Erythroblast (primary cell): ENCODE data around the gene YIF1A.
A peak's percentile ranks its signal among the peaks of the same experiment; 100 is the strongest.

Experiments used
- DNase-seq, 2 experiments: peaks; one replicate each; lab custom pipeline; 2025; lab: John Stamatoyannopoulos, UW
- GATA1 ChIP-seq: IDR thresholded peaks from 2 replicates; pipeline ENCODE4 v1.6.1; 2011; ENCODE audit warnings: low read depth, mild to moderate bottlenecking, control low read depth, low read length, moderate library complexity
- POLR2A ChIP-seq: IDR thresholded peaks from 2 replicates; pipeline ENCODE4 v1.6.1; 2011; ENCODE audit warnings: mild to moderate bottlenecking, low read length

The YIF1A gene

DNA sequence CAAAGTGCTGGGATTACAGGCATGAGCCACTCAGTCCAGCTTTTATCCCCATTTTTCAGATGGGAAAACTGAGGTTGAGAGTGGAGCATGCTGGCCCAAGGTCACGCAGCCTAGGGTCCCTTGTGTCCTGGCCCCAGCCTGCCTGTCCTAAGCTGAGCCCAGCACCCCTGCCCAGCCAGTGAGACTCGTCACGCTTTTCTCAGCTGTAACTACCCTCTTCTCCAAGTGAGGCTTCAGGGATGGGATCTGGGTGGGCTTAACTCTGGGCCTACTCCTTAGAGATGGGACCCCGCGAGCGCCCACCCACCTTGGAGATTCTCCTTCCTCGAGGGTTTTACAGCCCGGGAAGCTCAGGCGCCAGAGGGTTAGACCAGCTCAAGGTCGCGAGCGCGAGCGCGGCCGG lies 2.4 kb upstream of the YIF1A start:
- no peak for DNase-seq
- TF ChIP-seq GATA1 (no peak), POLR2A (no peak)

DNA sequence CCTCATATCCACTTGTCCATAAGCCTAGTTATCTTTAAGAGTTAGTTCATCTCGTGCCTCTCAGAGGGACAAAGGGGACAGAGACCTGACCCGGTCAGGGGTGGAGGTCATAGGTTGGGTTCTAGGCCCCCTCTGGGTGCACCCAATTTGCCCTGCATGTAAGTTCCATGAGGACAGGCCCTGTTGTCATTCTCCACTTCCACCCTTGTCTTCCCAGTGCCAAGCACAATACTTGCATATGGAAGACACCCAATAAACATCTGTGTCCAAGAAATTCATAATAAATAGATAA lies 1.3 kb upstream of the YIF1A start:
- no peak for DNase-seq

DNA sequence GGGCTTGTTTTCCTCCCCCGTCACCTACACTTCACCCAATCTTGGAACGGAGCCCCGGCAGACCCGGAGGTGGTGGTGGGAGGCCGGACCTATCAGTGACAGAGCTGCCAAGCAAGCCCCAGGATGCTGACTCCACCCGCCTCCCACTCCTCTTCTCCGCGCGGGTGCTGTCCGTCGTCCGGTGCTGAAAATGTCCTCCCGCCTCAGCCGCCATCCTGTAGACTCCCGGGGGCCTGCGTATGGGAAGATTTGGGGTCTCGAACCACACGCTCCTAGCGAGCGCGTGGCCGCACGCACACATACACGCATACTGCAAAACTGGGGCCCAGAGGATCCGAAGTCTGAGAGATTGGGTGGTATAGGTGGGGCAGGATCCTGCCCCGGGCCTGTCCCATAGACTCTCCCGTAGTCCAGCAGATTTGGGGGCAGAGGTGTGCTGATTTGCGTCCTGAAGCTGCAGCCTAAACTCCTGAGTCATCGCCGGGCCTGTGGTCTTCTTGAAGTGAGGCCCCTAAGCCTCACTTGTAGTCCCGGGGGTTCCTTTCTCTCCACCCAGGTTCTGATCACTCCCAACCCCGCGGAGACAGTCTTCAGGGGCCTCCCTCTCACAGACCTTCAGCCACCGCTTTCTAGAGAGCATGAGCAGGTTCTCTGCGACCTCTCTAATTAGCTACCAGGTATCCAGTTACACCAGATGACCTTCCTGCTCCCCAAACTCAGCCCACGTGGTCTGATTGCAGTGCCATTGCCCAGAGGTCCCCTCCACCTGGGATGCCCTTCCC lies 796 bp upstream of the YIF1A start:
- no peak for TF ChIP-seq GATA1
- TF ChIP-seq POLR2A: no peak
- DNase-seq: peak; percentile 82

More for the DNA sequence above, 1.3 kb upstream of the YIF1A start:
- TF ChIP-seq POLR2A: no peak
- no peak for TF ChIP-seq GATA1

DNA sequence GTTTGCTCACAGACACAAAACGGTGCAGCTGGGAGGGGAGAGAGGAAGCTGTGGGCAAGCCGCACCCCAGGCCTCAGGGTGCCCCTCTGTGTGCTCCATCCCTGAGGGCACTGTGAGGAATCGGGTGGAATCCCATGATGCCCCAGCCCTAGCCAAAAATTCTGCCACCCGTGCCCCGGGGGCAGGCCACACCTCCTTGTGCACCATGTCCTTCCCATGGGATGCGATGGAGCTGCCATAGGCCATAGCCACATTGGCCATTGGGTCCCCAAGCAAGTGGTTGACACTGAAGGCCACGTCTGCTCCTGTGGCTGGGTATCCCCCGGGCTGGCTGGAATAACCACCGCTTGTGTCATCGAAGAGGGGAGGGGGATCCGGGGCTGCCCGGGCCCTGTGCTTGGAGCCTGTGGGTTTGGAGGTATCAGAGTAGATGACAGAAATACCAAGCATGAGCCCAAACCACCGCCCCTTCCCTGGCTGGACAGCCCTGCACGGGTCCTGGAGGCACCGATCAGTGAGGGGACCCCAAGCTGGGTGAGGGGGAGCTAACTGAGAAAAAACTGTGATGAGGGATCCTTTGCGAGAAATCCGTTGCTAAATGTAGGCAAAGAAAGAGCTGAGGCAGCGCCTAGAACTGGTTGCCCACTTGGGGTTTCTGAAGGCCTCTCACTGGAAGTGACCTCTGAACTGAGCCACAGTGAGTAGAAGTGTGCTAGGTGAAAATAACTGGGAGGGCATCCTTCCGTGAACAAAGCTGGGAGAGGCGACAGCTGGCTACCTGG lies 863 bp downstream of the YIF1A start:
- DNase-seq: no peak
- TF ChIP-seq GATA1 (no peak), POLR2A (no peak)

DNA sequence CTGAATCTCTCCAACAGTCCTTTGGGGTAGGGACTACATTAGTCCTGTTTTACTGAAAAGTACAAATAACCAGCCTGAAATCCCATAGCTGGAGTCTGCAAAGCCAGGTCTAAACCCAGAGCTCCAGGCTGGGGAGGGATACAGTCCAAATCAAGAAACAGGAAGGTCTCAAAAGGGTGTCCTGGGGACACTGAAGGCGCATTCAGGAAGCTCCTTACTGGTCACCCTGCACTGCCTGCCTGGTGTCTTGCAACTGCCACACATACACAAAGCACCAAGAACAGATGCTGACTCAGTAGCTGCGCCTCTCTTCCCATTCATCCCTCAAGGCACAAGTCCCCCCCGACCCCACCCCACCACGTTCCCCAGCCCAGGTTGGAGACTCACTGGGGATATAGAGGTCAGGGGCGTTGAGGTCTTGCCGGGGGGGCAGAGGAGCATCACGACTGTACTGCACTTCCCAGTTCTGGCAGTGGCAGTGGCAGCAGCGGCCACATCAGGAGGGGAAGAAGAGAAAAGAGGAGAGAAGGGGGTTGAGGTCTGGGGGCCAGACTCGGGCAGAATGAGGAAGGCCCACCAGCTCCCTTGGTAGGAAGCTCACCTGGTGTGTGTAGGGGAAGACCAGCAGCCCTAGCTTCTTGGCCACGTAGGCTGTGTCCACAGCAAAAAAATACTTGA lies 1.6 kb downstream of the YIF1A start:
- no peak for DNase-seq
- no peak for TF ChIP-seq GATA1
- no peak for TF ChIP-seq POLR2A

DNA sequence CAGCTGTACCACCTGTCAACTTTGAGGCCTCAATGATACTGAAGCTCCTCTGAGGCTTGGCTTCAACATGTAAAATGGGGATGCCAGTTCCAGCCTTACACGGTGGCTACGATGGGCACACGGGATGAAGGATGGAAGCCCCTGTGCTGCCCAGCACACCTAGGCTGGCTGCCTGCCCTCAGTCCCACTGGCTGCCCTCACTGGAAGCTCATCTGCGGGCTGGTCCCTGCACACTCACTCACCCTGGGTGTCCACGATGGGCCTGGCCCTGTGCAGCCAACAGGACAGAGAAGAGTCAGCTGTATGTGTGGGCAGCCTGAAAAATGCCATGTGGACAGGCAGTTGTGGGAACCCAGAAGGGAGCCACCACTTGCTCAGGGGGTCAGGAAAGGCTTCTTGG lies 2.2 kb downstream of the YIF1A start:
- TF ChIP-seq GATA1: no peak
- no peak for TF ChIP-seq POLR2A
- DNase-seq: no peak

DNA sequence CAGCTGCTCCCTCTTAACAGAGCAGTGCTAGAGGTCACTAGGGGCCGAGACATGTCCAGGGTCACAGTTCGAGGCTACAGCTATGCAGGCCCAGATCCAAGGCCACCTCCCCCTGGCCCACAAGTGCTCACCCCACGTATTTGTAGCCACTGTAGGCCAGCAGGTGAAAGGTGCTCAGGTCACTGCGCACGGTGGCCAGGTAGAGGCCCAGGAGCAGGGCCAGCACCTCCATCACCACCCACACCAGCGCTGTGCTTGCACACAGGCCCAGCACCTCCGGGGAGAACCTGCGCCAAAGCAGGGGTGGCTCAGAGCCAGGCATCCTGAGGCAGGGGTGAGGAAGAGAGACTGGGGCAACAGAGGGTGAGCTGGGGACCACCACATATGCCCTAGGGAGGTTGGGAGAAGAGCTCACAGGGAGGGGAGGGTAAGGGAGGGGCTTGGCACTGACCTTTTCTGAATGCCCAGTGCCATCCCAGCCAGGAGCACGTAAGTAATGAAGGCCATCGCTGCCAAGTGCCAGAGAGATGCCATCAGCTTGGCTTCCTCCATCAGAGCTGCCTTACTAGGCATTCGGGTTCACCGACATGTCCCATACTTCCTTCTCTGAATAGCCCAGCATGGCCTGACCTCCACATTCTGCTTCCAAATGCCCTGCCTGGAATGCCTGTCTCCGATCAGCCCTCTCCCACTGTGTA lies 3.5 kb downstream of the YIF1A start:
- no peak for TF ChIP-seq GATA1
- TF ChIP-seq POLR2A: no peak
- no peak for DNase-seq

DNA sequence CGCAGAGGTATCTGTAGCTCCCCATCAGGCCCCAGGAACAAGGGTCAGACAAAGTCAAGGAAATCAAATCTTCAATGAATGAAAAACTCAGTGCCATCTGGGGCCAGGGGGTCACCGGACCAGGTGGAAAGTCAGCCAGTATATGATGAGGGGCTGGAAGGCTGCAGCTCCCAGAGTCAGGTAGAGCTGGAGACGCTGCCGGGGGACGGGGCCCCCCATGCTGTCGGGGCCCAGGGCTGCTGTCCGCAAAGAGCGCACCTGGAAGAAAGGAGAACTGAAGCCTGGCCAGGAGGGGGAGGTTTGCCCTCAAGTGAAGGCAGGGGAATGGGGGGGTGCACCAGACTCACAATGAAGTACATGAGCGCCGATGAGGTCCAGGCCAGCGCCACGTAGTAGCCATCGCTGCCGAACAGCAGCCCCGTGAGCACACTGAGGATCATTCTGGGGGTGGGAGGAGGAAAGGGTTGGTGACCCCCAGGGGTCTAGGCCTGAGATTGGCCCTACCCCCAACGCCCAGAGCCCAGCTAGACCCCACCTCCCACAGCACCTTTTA lies 4.3 kb downstream of the YIF1A start:
- no peak for DNase-seq
- no peak for TF ChIP-seq GATA1
- TF ChIP-seq POLR2A: no peak

DNA sequence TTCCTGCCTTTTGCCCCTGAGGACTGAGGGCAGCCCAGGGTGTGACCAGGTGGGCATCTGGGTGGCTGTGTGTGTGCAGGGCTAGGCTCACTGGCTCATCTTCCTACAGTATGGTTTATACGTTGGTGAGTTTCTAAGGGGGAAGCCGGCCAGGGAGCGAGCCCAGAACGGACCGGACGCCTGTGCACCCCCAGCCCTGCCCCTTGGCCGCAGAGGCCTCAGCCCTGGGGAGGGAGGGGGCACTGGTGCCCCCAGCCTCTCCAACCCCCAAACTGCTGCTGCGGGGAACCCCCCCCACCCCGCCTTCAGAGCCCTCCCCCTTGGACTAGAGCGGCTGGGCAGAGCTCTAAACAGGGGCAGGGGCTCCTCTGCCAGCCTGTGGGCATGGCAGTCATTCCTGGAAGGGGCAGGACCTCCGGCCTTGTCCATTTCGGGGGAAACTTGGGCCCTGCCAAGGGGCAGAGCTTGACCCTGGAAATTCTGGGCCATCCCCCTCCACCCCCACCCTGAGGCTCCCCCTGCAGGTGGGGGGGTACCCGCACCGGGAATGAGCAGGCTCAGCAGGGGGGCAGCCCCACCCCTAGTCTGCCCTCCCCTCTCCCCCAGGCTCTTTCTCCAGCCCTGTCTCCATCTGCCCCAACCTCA lies 5.4 kb downstream of the YIF1A start:
- no peak for DNase-seq
- TF ChIP-seq POLR2A (no peak), GATA1 (no peak)

DNA sequence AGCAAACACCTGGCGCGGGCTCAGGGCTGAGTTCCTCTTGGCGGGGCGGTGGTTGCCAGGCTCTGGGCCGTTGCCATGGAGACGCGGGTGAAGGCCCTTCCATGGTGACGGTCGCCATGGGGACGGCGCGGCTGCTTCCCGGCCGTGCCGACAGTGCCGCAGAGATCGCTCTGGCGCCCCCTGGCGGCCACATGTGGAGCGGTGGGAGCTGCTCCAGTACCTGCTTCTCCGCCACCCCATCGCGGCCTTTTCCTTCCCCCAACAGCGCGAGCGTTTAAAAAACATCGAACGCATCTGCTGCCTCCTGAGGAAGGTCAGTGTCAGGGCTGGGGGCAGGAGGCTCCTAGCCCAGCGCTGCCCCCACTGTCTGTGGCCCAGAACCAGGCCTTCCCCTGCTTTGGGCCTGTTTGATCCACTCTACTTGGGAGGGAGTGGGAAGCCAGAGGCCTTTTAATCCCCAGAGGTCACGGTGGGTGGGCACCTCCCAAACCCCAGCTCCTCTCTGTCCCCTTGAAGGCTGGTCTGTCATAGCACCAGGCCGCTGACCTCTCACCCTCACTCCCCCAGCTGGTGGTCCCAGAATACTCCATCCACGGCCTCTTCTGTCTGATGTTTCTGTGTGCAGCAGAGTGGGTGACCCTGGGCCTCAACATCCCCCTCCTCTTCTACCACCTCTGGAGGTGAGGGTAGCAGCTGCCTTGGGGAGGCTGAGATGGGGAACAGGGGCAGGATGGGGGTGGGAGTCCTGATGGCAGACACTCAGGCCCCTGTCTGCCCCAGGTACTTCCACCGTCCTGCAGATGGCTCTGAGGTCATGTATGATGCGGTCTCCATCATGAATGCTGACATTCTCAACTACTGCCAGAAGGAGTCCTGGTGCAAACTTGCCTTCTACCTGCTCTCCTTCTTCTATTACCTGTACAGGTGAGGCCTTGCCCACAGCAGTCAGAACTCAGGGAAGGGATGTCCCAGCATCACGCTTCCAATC lies 6.2 kb downstream of the YIF1A start:
- no peak for TF ChIP-seq GATA1
- peak; percentile 53 for TF ChIP-seq POLR2A
- DNase-seq: peak; percentile 98 to 99

DNA sequence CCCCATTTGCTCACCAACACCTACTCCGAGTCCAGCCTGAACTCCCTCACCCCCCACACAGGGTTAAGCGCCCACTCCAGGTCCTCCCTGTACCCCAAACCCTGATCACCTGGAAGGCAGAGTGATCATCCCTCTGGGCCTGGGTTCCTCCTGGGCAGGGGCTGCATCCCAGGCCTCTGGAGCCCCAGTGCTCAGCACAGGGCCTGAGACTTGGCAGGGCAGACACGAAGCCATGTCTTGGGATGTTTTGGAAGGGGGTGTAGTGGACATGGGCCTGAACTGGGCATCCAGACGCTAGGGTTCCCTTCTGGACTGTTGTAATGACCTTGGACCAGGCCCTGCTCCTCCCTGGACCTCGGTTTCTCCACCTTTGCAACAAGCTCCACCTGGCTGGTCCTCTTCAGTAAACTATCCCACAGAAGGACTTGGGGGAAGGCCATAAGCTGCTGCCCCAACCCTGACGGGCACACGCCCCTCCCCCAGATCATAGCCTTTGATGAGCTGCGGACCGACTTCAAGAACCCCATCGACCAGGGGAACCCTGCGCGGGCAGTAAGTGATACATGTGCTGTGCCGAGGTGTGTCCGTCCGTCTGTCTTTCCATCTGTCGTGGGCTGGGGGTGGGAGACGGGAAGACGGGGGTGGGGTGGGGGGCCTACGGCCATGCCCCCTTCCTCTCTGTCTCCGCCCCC lies 7.0 kb downstream of the YIF1A start:
- DNase-seq: no peak
- TF ChIP-seq POLR2A (no peak), GATA1 (no peak)

DNA sequence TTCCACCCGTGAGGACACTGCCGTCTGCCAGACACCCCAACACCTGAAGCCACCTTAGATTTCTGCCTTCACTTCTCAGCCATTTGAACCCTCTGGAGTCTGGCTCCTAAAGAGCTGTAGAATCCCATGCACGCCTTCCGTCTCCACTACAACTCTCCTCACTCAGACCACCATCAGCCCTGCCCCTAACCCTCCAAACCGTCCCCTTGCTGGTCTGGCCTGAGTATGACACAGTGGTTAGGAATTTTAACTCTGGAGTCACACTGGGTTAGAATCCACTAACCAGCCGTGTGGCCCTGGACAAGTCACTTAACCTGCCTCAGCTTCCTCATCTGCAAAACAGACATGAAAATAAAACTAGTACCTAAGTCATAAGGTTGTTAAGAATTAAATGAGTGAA lies 7.9 kb downstream of the YIF1A start:
- TF ChIP-seq POLR2A: no peak
- TF ChIP-seq GATA1: no peak

More for the DNA sequence above, 7.9 kb downstream of the YIF1A start:
- DNase-seq: peak in 1 of 2 experiments; percentile 27
